T-helper 1 cell (primary cell): ENCODE results near the gene AFF4.
A peak's percentile ranks its signal among the peaks of the same experiment; 100 is the strongest.
"Not testable (repeated sequence)": the region's sequence is repeated elsewhere in the genome, so short reads cannot be mapped to it uniquely, and the experiment has no call there.

Experiments used
- DNase-seq, 5 donors: peaks; one replicate each; pipeline ENCODE4 v3.0.0-alpha.2; 2012 to 2020
- total RNA-seq, 4 donors: gene quantifications; one replicate each; lab custom pipeline; 2026; lab: John Stamatoyannopoulos, UW

AFF4 gene
- 162 to 220 (median 200) reads per million in 4 donors for total RNA-seq

GRCh38 chr5:132963171-132964104 is at the start of gene AFF4:
TSS of gene AFF4 (minus strand) at chr5:132963634. CDS start at chr5:132937189, 26,445 bp downstream.
- peak; percentile 77 to 94 (median 81) for DNase-seq

DNA sequence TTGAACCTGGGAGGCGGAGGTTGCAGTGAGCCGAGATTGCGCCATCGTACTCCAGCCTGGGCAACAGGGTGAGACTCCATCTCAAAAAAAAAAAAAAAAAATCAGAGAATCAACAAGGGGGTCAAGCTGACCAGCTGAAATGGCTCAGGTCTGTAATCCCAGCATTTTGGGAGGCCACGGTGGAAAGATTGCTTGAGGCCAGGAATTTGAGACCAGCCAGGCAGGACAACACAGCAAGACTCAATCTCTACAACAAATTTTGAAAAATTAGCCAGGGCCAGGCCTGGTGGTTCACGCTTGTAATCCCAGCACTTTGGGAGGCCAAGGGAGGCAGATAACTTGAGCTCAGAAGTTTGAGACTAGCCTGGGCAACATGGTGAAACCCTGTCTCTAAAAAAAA is 45.0 kb upstream of the AFF4 start:
- DNase-seq = not testable (repeated sequence)

DNA sequence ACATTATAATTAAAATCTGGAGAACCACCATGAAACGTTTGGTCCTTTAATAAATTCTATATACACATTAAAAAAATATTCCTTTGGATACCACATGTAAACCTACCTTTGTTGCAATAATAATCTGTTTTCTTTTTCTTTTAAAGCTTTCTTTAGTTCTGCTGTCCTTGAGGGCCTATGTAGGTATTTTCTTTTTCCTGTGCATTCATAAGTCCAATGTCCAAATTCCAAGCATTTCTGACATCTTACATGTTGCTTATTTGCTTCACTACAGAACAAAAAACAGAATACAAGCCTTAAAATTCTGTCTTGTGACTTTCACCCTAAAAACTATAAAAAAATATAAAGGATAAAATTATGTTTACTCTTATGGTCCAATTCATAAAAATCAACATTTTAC is 43.2 kb upstream of the AFF4 start:
- DNase-seq = no peak

- no peak for DNase-seq
These were observed 35.8 kb upstream of the AFF4 start for GRCh38 chr5:132999246-132999645.

DNA sequence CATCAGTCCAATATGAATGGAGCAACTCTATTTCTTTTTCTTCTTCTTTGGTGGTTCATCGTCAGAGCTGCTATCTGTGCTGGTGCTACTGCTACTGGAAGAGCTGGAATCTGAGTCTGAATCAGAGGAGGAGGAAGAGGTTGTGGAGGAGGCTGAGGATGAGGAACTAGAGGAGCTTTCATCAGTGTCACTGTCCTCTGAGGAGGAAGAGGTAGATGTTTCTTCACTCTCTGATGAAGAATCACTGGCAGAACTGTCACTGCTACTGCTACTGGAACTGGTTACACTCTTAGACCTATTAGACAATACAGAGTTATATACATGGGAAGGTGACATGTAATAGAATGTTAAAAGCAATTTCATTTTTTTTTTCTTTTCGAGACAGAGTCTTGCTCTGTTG is 35.1 kb upstream of the AFF4 start:
- no peak for DNase-seq

GRCh38 chr5:132996307-132996706 is 32.9 kb upstream of the AFF4 start:
- no peak for DNase-seq

GRCh38 chr5:132987531-132988408 is 24.3 kb upstream of the AFF4 start:
- DNase-seq = no peak

DNA sequence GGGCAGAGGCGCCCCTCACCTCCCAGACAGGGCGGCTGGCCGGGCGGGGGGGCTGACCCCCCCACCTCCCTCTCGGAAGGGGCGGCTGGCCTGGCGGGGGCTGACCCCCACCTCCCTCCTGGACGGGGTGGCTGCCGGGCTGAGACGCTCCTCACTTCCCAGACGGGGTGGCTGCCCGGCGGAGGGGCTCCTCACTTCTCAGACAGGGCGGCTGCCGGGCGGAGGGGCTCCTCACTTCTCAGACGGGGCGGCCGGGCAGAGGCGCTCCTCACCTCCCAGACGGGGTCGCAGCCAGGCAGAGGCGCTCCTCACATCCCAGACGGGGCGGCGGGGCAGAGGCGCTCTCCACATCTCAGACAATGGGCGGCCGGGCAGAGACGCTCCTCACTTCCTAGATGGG is 19.5 kb upstream of the AFF4 start:
- DNase-seq = not testable (repeated sequence)

DNA sequence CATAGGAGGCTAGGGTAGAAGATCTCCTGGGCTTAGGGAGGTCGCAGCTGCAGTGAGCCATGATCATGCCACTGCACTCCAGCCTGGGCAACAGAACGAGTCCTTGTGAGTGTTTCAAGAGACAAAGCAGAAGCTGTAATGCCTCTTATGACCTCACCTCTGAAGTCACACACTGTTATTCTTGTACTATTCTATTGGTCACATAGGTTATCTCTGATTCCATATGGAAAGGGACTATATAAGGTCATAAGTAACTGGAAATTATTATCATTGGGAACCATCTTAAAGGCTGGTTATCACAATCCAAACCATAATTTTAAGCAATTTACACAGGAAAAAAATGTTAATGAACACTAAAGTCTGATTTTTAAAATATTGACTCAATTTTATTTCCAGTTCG is 17.9 kb upstream of the AFF4 start:
- DNase-seq = no peak

GRCh38 chr5:132979976-132980375 is 16.5 kb upstream of the AFF4 start:
- no peak for DNase-seq

- no peak for DNase-seq
These were observed 16.0 kb upstream of the AFF4 start for GRCh38 chr5:132979367-132979940.

DNA sequence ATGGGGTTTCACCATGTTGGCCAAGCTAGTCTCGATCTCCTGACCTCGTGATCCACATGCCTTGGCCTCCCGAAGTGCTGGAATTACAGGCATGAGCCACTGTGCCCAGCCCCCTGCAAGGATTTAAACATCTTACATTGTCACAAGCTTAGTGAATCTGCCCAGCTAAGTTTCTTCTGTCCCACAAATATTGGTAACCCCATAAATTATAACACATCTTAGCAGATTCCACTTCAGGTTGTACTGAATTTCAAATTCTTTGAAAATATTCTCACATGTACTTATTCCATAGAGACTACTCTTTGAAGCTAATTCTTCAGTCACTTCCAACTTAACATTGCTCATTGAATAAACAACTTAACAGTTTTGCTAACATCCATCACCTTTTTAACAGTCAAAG is 13.4 kb upstream of the AFF4 start:
- no peak for DNase-seq

- DNase-seq = not testable (repeated sequence)
These were observed 9.0 kb upstream of the AFF4 start for GRCh38 chr5:132972436-132972828.

DNA sequence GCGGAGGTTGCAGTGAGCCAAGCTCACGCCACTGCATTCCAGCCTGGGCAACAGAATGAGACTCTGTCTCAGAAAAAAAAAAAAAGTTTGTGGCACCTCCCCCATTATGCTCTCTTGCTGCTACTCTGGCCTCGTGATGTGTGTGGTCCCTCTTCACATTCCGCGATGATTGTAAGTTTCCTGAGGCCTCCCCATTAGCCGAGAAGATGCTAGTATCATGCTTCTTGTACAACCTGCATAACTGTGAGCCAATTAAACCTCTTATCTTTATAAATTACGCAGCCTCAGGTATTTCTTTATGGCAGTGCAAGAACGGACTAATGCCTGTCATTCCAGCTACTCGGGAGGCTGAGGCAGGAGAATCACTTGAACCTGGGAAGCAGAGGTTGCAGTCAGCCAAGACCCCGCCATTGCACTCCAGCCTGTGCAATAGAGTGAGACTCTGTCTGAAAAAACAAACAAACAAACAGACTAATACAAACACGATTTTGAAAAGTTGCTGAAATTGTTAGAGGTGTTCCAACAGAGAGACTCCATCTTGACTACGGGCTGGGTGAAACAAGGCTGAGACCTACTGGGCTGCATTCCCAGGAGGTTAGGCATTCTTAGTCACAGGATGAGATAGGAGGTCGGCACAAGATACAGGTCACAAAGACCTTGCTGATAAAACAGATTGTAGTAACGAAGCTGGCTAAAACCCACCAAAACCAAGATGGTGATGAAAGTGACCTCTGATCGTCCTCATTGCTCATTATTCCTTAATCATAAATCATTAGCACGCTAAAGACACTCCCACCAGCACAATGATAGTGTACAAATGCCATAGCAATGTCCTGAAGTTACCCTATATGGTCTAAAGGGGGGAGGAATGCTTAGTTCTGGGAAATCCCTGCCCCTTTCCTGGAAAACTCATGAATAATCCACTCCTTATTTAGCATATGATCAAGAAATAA is 8.3 kb upstream of the AFF4 start:
- DNase-seq = no peak

DNA sequence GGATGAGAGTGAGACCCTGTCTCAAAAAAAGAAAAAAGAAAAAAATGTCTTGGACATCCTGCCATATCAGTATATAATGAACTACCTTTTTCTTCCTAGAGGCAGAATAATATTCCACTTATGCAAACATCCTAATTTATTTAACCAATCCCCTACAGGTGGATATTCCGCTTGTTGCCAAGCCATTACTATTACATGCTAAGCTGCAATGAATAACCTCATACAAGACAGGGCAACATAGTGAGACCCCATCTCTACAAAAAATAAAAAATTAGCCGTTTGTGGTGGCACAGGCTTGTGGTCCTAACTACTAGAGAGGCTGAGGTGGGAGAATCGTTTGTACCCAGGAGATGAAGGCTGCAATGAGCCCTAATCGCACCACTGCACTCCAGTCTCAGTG is 1.7 kb upstream of the AFF4 start:
- DNase-seq = no peak

GRCh38 chr5:132962429-132963021 is 909 bp downstream of the AFF4 start:
- DNase-seq = peak in 3 of 5 donors; percentile 1 to 23 (median 12)

DNA sequence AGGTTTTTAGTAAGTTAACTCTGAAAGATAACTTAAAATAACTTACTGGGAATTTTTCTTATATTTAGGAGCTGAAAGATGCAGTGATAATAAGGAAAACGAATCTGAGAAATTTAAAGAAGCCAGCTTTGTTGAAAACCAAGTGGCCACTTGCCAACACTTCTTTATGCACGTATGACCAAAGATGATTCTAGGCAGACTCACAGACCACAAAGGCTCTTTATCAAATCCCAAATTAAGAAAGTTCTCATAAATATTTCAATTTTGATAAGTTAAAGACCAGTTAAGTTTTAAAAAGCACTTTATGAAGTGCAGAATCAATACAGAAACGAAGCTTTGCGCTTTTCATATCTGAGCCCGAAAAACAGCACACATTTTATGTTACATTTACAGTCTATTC is 1.5 kb downstream of the AFF4 start:
- no peak for DNase-seq

DNA sequence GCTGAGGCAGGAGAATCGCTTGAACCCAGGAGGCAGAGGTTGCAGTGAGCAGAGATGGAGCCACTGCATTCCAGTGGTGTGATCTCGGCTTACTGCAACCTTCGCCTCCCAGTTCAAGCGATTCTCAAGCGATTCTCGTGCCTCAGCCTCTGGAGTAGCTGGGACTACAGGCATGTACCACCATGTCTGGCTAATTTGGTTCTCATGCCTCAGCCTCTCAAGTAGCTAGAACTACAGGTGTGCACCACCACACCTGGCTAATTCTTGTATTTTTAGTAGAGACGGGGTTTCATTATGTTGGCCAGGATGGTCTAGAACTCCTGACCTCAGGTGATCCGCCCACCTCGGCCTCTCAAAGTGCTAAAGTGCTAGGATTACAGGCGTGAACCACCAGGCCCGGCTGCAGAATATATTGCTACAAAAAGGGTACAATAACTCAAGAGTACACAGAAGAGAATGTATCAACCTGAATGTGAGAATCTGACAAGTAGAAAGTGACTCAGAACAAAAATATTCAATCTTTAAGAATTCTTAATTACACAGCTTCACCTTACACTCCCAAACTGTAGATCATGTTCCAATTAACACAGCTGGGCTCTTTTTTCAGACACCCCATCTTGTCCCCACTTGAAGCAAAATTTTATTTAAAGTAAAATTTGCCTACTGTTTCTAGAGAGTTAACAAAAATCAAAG is 2.2 kb downstream of the AFF4 start:
- DNase-seq = not testable (repeated sequence)

DNA sequence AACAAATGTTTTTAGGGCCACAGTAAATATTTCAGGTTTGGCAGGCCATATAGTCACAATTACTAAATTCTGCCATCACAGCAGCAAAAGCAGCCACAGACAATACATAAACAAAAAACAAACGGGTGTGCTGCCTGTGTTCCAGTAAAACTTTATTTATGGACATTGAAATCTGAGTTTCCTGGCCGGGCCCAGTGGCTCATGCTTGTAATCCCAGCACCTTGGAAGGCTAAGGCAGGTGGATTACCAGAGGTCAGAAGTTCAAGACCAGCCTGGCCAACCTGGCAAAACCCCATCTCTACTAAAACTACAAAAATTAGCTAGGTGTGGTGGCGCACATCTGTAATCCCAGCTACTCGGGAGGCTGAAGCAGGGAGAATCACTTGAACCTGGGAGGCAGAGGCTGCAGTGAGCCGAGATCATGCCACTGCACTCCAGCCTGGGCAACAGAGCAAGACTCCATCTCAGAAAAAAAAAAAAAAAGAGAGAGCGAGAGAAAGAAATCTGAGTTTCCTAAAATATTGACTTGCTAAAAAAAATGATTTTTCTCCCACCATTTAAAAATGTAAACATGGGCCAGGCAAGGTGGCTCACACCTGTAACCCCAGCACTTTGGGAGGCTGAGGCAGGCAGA is 7.2 kb downstream of the AFF4 start:
- DNase-seq = not testable (repeated sequence)

DNA sequence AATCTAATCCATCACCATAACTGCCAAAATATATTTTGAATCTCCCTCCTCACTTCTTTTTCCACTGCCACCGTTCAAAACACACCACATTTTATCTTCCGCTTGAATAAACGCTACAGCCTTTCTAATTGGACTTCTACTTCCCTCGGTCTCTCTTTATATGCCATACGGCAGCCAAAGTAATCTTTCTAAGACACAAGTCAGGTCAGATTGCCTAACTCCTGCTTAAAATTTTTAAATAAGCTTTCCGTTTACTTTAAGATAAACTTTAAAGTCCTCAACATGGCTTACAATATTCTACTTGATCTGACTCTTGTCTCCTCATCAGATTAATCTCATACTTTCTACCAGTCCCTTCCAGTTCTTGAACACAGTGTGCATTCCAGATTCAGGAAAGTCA is 9.7 kb downstream of the AFF4 start:
- no peak for DNase-seq
